Panc1 (cell line): ENCODE measurements around the gene CFAP57. TPM values are rescaled to one million over a fixed set of nuclear protein-coding genes. Genes with fewer than 3 reads are reported as not detected.
A peak's percentile ranks its signal among the peaks of the same experiment; 100 is the strongest.

Experiments used
- ATAC-seq: fragments of 200-7000 bp; cut with Tn5 transposase; 2 replicates; pipeline ENCODE4 v1.9.1; 2020; ENCODE audit warnings: mild to moderate bottlenecking, moderate library complexity
- BruUV-seq: library from RNA; stranded (reverse); fragments of 400-500 nt; replicated peaks from 2 replicates; lab custom pipeline; 2021; lab: Mats Ljungman, UMichigan
- CTCF ChIA-PET: fragments of 300-600 bp; sonication (Branson Sonifier 250); formaldehyde crosslinking; loops from one replicate; lab custom pipeline; 2022; ENCODE audit warnings: antibody characterized with exemption; lab: Charles Lee
- POLR2A ChIA-PET: fragments of 300-600 bp; sonication (Branson Sonifier 250); formaldehyde crosslinking; loops from one replicate; lab custom pipeline; 2022; ENCODE audit warnings: antibody characterized with exemption; lab: Charles Lee
- DNase-seq: peaks from one replicate; pipeline ENCODE4 v3.0.0-alpha.2; 2010; ENCODE audit warnings: low read depth, low spot score
- H3K27ac ChIP-seq: 2 replicates; pipeline ENCODE4 v1.5.1; 2011; ENCODE audit warnings: mild to moderate bottlenecking, low read length, inconsistent platforms
- H3K27me3 ChIP-seq: fragments of 200-500 bp; sonication (Bioruptor generic); 2 replicates; pipeline ENCODE4 v1.6.0; 2014; ENCODE audit warnings: low read length, inconsistent platforms; ENCODE audit not compliant: control insufficient read depth, insufficient read depth
- H3K36me3 ChIP-seq: fragments of 200-500 bp; sonication (Bioruptor generic); 2 replicates; pipeline ENCODE4 v1.5.1; 2014; ENCODE audit warnings: inconsistent platforms, mild to moderate bottlenecking, low read length, moderate library complexity; ENCODE audit not compliant: control insufficient read depth, insufficient read depth
- H3K4me1 ChIP-seq: 2 replicates; pipeline ENCODE4 v1.5.1; 2011; ENCODE audit warnings: inconsistent platforms, mild to moderate bottlenecking, low read length, moderate library complexity; ENCODE audit not compliant: control insufficient read depth, insufficient read depth
- H3K4me3 ChIP-seq, 2 experiments: 2 replicates each; pipeline ENCODE4 v1.5.1; 2011 to 2012; ENCODE audit warnings: low read depth in 2 of 2, low read length in 2 of 2, mild to moderate bottlenecking in 2 of 2, inconsistent platforms in 1 of 2, moderate library complexity in 1 of 2
- H3K9me3 ChIP-seq: fragments of 200-500 bp; sonication (Bioruptor generic); 2 replicates; pipeline ENCODE4 v1.5.1; 2014; ENCODE audit warnings: low read depth, mild to moderate bottlenecking, inconsistent platforms, low read length, moderate library complexity; ENCODE audit not compliant: control insufficient read depth, insufficient read depth
- POLR2AphosphoS5 ChIP-seq: IDR thresholded peaks from 2 replicates; pipeline ENCODE4 v1.6.1; 2012; ENCODE audit warnings: mild to moderate bottlenecking, low read depth, low read length, moderate library complexity
- SIN3A ChIP-seq: IDR thresholded peaks from 2 replicates; pipeline ENCODE4 v1.6.1; 2012; ENCODE audit warnings: low read depth, mild to moderate bottlenecking, low read length, moderate library complexity, borderline replicate concordance; ENCODE audit not compliant: insufficient read depth
- TCF7L2 ChIP-seq: IDR thresholded peaks from 2 replicates; pipeline ENCODE4 v1.6.1; 2011; ENCODE audit warnings: mild to moderate bottlenecking, low read depth, low read length, inconsistent platforms
- in situ Hi-C: cut with HindIII; loops from 2 replicates; pipeline ENCODE4 v1.10.0; 2016; ENCODE audit warnings: low sequenced_read_pairs, low pct_unique_long_range_greater_than_20kb
- intact Hi-C: fragments of 100-400 bp; cut with micrococcal nuclease; formaldehyde crosslinking; loops from one replicate; pipeline ENCODE4 v1.10.0; 2022; ENCODE audit not compliant: unreplicated experiment
- total RNA-seq: library from RNA; stranded (reverse); gene quantifications from one replicate; pipeline ENCODE4 v1.2.1, GENCODE V29; 2021; ENCODE audit not compliant: unreplicated experiment
- TF ChIP-seq, protein P1 (sequence below), 2 experiments: IDR thresholded peaks; 2 replicates each; pipeline ENCODE4 v1.6.1; 2011 to 2012; ENCODE audit warnings: low read depth in 2 of 2, control low read depth in 1 of 2, low read length in 1 of 2, mild to moderate bottlenecking in 1 of 2, moderate library complexity in 1 of 2; ENCODE audit not compliant: insufficient read depth in 1 of 2
- TF ChIP-seq, protein P2 (sequence below): fragments of 450-650 bp; IDR thresholded peaks from 2 replicates; pipeline ENCODE4 v1.5.1; 2017; ENCODE audit warnings: mild to moderate bottlenecking

CFAP57 gene
- total RNA-seq, 1 experiment from 2014 or later, result 0.69 TPM

DNA sequence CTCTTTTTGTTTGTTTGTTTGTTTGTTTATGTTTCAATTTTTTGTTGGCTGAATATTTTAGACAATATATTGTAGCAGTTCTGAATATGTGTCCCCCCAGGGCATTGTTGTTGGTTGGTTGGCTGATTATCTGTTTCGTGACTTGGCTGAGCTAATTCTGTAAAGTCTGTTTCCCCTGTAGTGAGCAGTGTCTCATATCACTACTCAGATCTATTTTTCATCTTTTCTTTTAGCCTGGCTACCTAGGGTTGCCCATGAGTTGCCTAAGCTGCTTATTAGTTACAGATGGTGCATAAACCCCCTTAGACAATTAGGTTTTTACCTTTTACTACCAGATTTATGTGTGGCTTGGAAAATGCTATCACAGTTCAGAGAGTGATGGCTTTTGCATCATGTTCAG is 32.3 kb downstream of the CFAP57 start:
- CTCF ChIA-PET, result no interaction called here
- ATAC-seq (no peak), DNase-seq (no peak)
- H3K9me3 ChIP-seq, result peaks cover 14% of the 10 kb centered on the region; the same call in 1 of the 2 replicates
- POLR2A ChIA-PET, result no interaction called here
- intact Hi-C loops (no loop called here), in situ Hi-C loops (no loop called here)
- TF ChIP-seq, protein P1, sequence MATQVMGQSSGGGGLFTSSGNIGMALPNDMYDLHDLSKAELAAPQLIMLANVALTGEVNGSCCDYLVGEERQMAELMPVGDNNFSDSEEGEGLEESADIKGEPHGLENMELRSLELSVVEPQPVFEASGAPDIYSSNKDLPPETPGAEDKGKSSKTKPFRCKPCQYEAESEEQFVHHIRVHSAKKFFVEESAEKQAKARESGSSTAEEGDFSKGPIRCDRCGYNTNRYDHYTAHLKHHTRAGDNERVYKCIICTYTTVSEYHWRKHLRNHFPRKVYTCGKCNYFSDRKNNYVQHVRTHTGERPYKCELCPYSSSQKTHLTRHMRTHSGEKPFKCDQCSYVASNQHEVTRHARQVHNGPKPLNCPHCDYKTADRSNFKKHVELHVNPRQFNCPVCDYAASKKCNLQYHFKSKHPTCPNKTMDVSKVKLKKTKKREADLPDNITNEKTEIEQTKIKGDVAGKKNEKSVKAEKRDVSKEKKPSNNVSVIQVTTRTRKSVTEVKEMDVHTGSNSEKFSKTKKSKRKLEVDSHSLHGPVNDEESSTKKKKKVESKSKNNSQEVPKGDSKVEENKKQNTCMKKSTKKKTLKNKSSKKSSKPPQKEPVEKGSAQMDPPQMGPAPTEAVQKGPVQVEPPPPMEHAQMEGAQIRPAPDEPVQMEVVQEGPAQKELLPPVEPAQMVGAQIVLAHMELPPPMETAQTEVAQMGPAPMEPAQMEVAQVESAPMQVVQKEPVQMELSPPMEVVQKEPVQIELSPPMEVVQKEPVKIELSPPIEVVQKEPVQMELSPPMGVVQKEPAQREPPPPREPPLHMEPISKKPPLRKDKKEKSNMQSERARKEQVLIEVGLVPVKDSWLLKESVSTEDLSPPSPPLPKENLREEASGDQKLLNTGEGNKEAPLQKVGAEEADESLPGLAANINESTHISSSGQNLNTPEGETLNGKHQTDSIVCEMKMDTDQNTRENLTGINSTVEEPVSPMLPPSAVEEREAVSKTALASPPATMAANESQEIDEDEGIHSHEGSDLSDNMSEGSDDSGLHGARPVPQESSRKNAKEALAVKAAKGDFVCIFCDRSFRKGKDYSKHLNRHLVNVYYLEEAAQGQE (IDR thresholded peaks at IDR 0.05; ENCODE audit: insufficient read depth in 1 of 2, low read depth in 2 of 2, low read length in 1 of 2), result no peak
- TF ChIP-seq, protein P2, sequence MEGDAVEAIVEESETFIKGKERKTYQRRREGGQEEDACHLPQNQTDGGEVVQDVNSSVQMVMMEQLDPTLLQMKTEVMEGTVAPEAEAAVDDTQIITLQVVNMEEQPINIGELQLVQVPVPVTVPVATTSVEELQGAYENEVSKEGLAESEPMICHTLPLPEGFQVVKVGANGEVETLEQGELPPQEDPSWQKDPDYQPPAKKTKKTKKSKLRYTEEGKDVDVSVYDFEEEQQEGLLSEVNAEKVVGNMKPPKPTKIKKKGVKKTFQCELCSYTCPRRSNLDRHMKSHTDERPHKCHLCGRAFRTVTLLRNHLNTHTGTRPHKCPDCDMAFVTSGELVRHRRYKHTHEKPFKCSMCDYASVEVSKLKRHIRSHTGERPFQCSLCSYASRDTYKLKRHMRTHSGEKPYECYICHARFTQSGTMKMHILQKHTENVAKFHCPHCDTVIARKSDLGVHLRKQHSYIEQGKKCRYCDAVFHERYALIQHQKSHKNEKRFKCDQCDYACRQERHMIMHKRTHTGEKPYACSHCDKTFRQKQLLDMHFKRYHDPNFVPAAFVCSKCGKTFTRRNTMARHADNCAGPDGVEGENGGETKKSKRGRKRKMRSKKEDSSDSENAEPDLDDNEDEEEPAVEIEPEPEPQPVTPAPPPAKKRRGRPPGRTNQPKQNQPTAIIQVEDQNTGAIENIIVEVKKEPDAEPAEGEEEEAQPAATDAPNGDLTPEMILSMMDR, result no peak
- no TSS peak for BruUV-seq
- H3K27me3 ChIP-seq, result no peaks in the 10 kb centered on the region
- peak overlapping the region; percentile 96 for H3K27ac ChIP-seq
- H3K4me3 ChIP-seq, result no peak overlapping the region
- H3K4me1 ChIP-seq, result peaks cover 29% of the 10 kb centered on the region
- H3K36me3 ChIP-seq, result no peaks in the 10 kb centered on the region

GRCh38 chr1:43205671-43206070 is 33.5 kb downstream of the CFAP57 start:
- H3K27ac ChIP-seq, result peak overlapping the region; percentile 96
- POLR2A ChIA-PET, result no interaction called here
- intact Hi-C loops (no loop called here), in situ Hi-C loops (no loop called here)
- CTCF ChIA-PET, result no interaction called here
- no peaks in the 10 kb centered on the region for H3K27me3 ChIP-seq
- H3K4me1 ChIP-seq, result peaks cover 29% of the 10 kb centered on the region
- TF ChIP-seq, protein P2, result no peak
- TF ChIP-seq POLR2AphosphoS5 (no peak), TCF7L2 (no peak), SIN3A (no peak)
- TF ChIP-seq, protein P1 (IDR thresholded peaks at IDR 0.05; ENCODE audit: insufficient read depth in 1 of 2, low read depth in 2 of 2, low read length in 1 of 2), result no peak
- H3K36me3 ChIP-seq, result no peaks in the 10 kb centered on the region
- H3K4me3 ChIP-seq, result no peak overlapping the region
- BruUV-seq, result no TSS peak
- no peak for DNase-seq
- H3K9me3 ChIP-seq, result peaks cover 14% of the 10 kb centered on the region; the same call in 1 of the 2 replicates
- ATAC-seq, result no peak
